Hippocampal formation (tissue), 2 donors: ENCODE results near the gene DGKB.

Experiments used
- DNase-seq, 2 donors: peaks; one replicate each; lab custom pipeline; 2025; lab: John Stamatoyannopoulos, UW

The DGKB gene

DNA sequence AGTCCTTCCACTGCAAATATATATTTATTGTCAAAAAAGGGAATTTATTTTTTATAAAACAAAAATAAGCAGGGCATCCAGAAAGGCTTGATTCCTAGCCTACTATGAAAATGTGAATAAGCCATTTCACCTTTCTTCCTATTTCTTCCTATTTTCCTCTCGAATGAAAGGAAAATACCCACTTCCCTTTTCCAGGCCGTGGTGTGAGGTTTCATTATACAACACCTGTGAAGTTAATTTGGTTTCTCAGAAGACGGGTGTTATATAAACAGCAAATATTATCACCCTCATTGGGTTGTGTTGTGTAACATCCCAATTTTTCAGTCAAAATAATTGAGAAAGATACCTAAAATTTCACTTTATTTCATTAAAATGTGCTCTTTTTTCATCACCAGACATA, 214.3 kb downstream of the DGKB start:
- no peak for DNase-seq

DNA sequence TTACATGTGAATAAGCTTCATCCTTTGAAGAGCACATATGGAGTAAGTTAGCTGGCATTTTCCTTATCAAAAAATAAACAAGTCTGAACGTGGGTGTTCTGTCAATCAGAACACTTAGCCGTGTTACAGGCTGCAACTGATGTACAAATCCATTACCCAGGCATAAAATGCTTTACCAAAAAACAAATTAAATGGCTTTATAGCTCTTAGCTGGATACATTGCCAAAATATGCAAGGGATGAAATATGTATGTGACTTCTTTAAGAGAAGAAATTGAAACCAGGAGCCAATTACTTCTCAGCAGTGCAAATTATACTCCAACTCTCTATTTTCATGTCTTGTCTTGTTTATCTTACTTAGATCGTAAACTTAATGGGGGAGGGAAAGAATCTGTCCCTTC, 214.8 kb downstream of the DGKB start:
- no peak for DNase-seq

DNA sequence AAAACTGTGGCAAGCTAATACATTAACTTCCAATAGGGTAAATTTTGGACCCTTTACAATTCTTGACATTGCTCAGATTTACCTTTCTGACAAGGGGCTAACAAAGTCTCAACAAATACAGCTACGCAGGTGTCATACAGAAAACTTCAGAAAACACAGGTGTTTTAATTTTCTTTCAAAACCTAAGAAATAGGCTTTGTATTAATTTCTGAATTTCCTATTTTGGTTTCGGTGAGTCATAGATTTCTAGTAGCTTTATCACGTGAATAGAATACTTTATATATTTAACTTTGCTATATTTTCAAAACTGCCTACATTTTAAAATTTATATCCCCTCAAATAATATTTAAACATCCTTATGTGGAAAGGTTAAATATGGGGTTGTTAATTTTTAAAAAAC, 215.3 kb downstream of the DGKB start:
- no peak for DNase-seq

DNA sequence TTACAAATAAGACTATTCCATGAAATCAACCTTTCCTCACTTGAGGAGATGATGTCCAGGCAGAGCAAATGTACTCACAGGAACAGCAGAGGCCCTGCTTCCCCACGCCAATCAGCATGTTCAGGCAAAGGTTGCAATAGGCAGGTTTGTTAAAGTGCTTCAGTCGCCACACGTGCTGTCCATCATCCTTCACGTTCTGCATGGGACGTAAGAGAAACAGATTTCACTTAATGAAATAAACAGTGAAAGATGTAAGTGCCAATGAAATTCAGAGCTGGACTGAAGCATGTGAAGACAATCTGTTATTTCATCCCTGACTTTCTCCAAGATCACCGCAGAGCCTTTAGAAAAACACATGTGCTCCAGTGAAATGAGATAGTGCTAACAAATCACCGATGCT, 217.4 kb downstream of the DGKB start:
- DNase-seq, result no peak

DNA sequence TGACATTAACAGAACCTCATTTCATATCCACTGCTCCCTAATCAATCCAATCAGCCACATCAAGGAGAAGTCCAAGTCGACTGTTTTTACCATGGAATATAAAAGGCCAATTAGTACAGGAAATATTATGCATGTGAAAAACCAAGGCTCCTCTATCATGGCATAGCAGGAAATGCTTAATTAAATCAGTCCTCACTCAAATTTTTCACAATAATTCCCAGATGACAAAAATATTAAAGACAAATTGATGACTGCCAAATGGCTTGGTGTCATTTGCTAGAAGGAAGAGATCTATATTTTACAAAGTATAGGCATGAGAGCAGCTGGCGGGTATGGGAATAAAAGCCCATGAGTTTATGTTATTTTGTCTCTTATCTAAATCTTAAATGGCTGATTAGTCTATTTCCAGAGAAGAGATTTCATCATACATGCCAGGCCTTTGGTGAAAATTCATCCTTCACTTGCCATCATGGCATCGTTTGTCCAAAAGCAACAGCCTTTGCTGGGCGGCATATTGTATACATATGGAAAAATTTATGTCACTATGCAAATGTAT, 219.6 kb downstream of the DGKB start:
- no peak for DNase-seq

DNA sequence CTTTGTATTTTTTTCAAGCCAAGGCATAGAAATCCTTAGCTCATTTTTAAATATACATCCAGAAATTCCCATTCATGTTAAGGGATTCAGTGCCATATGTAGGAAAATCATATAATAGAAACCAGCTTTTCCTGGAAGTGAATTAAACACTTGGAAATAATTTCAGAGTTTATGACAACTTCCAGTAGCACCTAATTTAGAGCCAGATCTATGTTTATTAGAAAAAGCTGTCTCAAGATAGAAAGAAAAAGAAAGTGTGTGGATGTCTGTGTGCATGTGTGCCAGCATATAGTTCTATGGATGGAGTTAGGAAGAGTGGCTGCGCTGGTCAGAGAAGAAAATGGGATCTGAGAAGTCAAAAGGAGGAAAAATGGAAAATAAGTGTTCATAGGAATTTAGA, 225.7 kb downstream of the DGKB start:
- no peak for DNase-seq

DNA sequence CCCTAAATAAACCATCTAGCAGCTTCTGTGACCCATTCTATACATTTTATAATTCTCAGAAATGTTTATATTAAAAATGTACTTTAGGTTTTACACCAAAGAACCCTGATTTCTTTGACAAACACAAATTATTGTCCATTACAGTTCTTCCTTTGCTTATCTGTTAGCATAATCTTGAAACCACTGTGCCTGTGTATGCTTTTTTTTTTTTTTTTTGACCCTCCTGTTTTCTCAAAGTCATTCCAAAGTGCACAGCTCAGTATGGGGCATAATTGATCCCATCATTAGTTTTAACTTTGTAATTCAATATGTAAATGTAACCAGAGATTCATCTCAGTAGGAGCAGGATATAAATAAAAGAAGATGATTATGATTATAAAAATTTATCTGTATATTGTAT, 229.3 kb downstream of the DGKB start:
- no peak for DNase-seq

DNA sequence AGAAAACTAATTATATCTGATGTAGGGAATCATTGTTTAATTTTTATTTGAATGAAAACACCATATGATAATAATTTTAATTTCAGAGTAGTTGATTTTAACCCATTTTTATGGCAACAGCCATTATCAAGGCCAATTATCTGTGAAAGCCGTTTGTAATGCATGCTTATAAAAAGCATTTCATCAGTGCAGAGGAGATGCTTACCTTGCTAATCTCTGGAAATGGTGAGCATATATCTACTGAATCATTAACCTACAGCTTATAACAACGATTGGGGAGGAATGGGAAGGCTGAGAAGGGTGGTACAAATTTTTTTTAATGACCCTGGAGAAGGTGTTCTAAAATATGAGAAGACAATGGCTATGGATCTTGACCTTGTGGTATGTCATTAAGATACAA, 235.6 kb downstream of the DGKB start:
- no peak for DNase-seq

DNA sequence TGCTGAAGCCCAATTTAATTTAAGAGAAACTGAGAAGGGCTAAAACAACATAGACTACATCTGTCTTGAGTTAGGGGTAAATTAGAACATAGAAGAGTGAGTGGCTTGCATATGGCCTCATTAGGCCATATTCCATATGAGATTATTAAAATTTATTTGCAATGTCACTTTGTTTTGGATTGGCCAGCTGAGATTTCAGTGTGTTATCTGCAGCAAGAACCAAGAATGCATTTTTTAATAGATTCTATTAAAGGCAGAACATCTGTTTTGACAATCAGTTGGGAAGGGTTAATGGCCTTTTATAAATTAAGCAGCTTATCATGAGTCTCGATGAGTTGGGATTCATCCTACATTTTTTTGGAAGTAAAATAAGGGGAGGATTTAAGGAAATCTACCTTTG, 236.2 kb downstream of the DGKB start:
- DNase-seq, result no peak

DNA sequence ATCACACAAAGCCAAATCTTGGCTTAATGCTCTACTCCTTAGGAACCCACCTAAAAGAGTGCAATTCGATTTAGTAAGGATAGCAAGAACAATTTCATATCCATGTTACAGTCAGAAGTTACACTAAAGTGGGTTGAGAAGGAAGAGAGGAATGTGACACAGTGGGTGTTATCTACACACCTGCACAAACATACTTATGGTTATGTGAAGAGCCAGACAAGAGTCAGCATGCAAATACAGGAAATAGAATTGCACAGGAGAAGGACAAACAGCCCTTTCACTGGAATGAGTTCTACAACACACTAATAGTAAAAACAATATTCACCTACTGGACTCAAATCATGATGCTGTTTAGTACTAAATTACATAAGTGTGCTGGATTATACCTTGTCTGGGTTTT, 262.8 kb downstream of the DGKB start:
- DNase-seq, result no peak

DNA sequence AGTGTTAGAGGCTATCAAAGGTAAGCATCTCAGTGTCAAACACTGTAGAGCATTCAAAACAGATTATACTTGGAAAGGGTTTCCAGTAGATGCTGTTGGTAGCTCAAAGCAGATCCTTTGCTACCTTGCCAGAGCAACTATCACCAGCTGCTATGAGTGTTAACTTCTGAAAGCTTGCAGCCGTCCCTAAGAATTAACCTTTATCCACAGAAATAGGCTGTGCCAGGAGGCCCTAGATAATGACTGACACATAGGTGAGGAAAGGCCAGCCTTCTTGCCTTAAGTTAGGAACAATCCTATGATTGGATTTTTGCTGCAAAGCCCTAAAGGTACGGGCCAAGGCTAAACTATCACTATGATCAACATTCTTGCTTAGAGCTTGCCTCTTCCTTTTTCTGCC, 263.2 kb downstream of the DGKB start:
- DNase-seq, result no peak

DNA sequence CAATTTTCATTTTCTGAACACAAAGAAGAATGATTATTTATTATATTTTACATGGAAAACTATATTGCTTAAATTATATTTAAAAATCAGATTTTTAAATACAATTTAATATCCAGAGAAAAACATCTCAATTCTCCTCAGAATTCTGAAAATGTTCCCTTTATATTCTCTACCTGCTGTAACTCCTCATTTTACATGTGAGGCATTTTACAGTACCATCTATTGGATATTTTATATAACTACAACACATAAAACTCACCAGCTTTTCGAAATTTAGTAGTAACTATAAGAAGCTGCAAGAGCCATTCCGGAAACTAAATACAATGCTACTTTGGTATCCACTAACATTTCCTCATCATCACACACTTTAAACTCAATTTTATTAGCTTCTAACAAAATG, 264.6 kb downstream of the DGKB start:
- no peak for DNase-seq

DNA sequence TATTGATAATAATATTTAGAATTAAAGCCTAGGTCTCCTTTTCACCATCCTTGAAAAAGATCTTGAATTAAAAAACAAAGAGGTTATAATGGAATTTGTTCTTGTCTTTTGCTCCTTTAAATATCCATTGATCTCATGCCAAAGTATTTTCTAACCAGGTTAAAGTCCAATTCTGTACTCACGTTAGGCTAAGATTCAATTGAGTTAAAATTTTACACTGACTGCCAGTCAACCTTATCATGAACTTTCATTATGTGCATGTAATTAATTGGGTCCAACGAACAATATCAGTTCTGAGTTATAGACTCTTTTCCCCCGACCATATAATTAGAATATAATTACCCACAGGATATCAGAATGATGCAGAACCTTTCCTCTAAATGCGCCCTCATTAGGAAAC, 266.6 kb downstream of the DGKB start:
- no peak for DNase-seq

DNA sequence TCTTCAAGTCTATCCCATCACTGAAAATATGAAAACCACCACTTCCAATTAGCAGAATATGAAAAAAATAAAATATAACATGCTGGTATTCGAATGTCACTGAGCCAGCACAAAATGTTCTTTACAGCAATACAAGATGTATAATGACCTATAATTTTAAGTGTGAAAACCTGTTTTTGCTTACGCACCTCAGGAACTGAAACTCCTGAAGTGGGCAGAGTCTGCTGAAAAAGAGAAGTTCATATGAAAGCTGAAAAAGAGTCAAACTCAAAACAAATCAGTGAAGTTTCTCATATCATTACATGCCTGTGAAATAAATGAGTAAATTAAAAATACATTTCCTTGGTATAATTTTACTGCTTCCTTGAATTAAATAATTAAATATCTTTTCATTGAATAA, 272.5 kb downstream of the DGKB start:
- DNase-seq, result no peak

DNA sequence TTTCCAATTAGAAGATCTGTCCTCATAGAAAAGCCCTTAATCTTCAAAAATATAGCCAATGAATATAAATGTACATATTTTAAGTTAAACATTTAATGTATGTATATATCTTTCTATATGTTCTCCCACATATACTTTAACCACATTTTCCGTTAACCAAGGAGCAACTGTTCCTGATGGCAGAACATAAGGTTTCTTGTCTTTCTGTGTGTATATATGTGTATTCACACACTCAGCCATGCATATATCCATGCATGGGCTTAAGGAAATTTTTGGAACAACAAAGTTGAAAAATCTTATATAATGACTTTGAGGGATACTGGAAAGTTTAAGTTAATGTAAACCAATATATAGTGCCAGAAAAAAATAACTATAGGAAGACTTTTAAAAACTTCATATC, 274.0 kb downstream of the DGKB start:
- DNase-seq, result no peak

DNA sequence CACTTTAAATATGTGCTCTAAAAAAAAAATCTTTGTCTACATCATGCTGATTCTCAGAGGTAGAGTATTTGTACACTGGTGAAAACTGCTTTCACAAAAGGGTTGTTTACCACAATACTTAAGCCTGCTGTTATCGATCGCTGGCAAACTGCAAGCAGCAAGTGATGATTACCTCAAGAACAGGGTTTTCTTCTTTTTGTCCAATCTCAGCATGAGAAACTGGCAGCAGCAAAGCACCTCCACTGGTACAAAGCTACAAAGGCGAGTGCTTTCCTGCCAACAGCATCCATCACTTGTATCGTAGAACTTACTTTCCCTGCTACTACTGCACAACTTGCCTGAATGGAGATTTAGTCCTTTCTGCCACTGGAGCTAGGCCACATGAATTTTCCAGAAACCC, 276.5 kb downstream of the DGKB start:
- no peak for DNase-seq

DNA sequence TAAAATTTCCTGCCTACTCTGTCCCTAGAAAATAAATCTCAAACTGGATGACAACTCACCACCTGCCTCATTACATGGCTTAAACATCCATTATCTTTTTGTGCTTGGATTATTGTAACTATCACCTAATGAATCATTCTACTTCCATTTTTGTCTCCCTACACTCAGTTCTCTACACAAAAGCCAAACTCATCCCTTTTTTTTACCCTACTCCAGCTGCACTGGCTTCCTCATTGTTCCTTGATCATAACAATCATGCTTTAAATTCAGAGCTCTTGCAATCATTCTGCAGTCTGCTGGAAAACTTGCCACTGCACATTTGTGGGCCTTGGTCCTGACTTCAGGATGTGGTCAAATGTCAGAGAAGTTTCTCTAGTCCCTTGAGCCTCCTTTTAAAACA, 280.0 kb downstream of the DGKB start:
- no peak for DNase-seq

DNA sequence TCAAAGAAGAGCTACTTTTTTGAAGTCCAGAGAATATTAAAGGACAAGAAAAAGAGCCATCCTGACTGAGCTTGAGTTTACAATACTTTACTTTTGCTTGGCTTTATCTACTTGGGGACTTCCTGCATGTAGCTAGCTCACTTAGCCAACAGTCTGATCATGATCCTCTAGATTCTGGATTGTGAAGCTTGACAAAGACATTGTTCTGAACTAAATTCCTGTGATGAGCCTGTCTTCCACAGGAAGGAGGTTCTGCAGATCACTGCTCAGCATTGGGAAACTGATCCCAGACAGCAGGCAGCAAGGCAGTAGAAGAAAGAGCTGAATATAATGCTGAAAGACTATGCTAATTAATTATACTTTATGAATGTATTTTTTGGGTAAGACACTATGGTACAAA, 296.4 kb downstream of the DGKB start:
- no peak for DNase-seq

DNA sequence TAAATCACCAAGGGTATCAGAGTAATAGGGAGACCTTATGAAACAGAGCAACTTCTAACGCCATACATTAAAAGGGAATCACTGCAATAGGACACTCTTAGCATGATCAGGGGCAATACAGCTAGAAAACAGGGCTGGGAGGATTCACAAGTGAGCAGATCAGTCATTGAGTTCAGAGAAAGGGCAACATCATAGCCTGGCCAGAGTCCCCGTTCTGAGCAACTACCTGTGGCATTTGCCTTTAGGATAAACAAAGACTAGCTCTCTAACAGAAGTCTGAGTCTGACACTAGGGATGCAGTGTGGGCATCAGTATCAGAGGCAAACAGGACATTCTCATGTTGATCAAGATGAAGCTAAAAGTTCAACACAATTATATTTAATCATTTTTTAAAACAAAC, 297.9 kb downstream of the DGKB start:
- no peak for DNase-seq

DNA sequence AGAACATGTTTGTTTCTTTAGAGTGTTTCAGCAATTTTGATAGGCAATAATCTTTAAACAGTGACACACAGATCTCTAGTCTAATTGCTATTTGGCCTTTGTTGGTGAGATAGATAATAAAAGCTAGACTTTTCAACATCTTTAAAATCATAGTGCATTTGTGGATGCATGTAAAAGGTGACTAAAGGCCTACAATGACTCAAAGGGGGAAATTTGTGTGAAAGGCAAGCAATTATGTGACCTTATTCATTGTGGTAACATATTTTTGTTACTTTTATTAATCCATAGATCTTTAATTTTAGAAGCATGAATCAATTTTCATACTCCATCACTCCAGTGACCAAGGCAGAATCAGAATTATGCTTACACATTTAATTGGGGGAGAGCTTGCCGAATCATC, 299.7 kb downstream of the DGKB start:
- no peak for DNase-seq

DNA sequence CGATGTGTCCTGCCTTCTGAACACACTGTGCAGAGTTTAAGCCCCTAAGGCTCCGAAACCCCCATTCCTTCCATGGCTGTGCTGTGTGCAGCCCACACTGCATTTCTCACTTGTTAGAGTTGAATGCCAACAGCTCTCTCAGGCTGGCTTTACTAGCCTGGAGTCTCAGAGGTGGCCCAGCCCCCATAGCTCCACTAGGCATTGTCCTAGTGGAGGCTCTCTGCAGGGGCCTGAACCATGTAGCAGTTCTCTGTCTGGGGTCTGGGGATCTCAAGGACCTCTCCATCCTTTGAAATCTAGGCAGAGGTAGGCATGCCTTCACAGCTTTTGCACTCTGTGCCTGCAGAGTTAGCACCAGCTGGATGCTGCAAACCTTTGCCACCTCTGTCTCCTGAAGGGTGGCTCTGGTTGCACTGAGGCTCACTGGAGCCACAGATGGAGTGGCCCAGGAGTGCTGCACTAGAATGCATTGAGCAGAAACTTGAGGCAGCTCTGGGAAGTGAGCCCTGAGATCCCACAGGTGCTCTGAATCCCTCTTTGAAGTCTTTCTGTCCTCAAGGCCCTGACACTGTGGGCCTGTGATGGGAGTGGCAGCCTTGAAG, 301.7 kb downstream of the DGKB start:
- no peak for DNase-seq

DNA sequence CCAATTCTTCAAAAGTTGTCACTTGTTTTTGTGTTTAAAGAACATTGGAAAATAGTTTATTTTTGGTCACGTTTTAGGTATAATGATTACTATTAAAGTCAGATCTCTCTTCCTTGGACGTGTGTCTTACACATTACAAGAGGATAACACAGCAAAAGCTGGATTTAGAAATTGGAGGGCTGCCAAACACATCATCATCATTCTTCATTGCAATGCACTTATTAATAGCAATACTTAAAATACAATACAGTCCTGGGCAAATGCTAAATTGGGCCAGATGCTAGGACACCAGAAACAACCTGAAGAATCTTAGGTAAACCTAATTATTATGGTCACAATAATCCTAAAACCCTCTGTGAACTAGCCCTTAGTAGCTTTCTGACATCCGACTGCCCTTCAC, 303.6 kb downstream of the DGKB start:
- DNase-seq, result no peak

DNA sequence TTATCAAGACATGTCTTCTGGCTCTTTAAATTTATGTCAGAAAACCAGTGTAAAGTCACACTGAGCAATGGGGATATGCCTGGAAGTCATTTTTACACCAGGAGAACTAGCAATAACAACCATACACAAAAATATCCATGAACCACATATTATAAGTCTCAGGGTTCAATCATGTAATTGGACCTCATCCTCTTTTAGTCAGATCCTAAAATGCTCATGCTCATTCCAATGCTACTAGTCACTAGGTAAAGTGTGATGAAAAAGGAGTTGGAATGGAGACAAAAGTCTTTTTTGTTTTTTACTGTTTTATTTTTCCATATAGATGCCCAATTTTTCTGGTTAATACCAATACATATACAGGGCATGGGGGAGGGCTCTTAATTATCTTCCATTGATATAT, 306.1 kb downstream of the DGKB start:
- no peak for DNase-seq

DNA sequence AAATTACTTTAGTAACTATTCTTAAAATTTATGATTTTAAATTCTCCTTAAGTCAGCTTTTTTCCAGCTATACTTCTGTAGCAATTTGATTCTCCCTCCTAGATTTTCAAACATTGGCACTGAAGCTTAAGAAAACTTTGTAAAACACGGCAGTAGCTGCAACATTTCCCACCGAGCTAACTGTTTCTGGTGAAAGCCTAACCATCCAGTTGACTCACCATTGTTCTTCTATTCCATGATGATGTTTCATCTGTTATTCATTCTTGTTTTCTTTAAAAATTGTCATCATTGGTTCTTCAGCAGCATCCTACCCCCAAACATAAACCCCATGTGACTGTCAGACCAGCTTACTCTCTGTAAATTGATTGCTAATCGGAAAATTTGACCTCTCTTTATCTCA, 312.3 kb downstream of the DGKB start:
- no peak for DNase-seq

DNA sequence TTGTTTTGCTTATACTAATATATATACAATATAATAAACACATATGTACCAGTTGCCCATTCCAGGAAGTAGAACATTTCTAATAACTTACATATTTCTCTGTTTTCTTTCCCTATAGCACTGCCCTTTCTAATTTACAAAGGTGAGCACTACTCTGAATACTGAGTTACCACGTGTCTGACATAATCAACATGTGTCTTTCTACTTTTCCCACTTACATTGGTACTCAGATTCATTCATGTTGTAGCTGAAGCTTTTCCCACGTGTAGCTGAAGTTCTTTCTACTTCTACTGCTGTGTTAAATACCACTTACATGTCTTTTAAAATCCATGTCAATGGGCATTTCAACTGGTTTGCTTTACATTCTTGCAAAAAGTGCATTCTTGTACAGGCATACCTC, 317.3 kb downstream of the DGKB start:
- DNase-seq, result no peak
